Keratinocyte (primary cell): ENCODE measurements around the gene PRR36. TPM values are rescaled to one million over a fixed set of nuclear protein-coding genes. Genes with fewer than 3 reads are reported as not detected.
"Not testable (repeated sequence)": the region's sequence is repeated elsewhere in the genome, so short reads cannot be mapped to it uniquely, and the experiment has no call there.

Experiments
- DNase-seq: peaks from one replicate; pipeline ENCODE4 v3.0.0-alpha.2; 2011; ENCODE audit warnings: low read depth, missing footprints, low spot score
- FAIRE-seq: peaks from 2 replicates; lab custom pipeline; 2011; peaks lifted over from hg19 to GRCh38; lab: Jason Lieb, UNC
- H2AFZ ChIP-seq: 2 replicates; pipeline ENCODE4 v1.6.0; 2012; ENCODE audit warnings: low read length, control low read depth, inconsistent platforms; ENCODE audit not compliant: control insufficient read depth
- H3K27ac ChIP-seq: 2 replicates; pipeline ENCODE4 v1.5.1; 2011; ENCODE audit warnings: low read length; ENCODE audit not compliant: control insufficient read depth, insufficient read depth
- H3K27me3 ChIP-seq: 3 replicates; pipeline ENCODE4 v1.6.0; 2011; ENCODE audit warnings: low read length; ENCODE audit not compliant: control insufficient read depth, insufficient read depth; ENCODE audit errors: extremely low read depth
- H3K36me3 ChIP-seq, 2 experiments: 2 replicates in 1 of 2; 3 replicates in 1 of 2; pipeline ENCODE4 v1.5.1; 2011; ENCODE audit warnings: low read length in 2 of 2, mild to moderate bottlenecking in 1 of 2; ENCODE audit not compliant: control insufficient read depth in 2 of 2, insufficient read depth in 2 of 2; ENCODE audit errors: extremely low read depth in 1 of 2
- H3K4me1 ChIP-seq: 3 replicates; pipeline ENCODE4 v1.5.1; 2011; ENCODE audit warnings: low read length; ENCODE audit not compliant: control insufficient read depth, insufficient read depth; ENCODE audit errors: extremely low read depth
- H3K4me2 ChIP-seq: 3 replicates; pipeline ENCODE4 v1.6.0; 2011; ENCODE audit warnings: low read depth, low read length; ENCODE audit not compliant: control insufficient read depth, insufficient read depth; ENCODE audit errors: extremely low read depth
- H3K4me3 ChIP-seq, 3 experiments: fragments of 200-600 bp in 1 of 3; sonication (generic) in 1 of 3; 2 replicates in 2 of 3; 3 replicates in 1 of 3; pipeline ENCODE4 v1.5.1; 2011 to 2016; ENCODE audit warnings: low read length in 3 of 3, mild to moderate bottlenecking in 3 of 3, control low read depth in 2 of 3, inconsistent platforms in 1 of 3, low read depth in 1 of 3, mixed read lengths in 1 of 3, mixed run types in 1 of 3, moderate library complexity in 1 of 3; ENCODE audit not compliant: control insufficient read depth in 2 of 3, insufficient read depth in 2 of 3; ENCODE audit errors: extremely low read depth in 1 of 3
- H3K79me2 ChIP-seq: 2 replicates; pipeline ENCODE4 v1.6.0; 2012; ENCODE audit warnings: low read length; ENCODE audit not compliant: control insufficient read depth, insufficient read depth
- H3K9ac ChIP-seq: 3 replicates; pipeline ENCODE4 v1.6.0; 2011; ENCODE audit warnings: low read length; ENCODE audit not compliant: control insufficient read depth, insufficient read depth; ENCODE audit errors: extremely low read depth
- H3K9me1 ChIP-seq: 3 replicates; pipeline ENCODE4 v1.6.0; 2011; ENCODE audit warnings: low read length; ENCODE audit not compliant: control insufficient read depth, insufficient read depth; ENCODE audit errors: extremely low read depth
- H3K9me3 ChIP-seq: 2 replicates; pipeline ENCODE4 v1.5.1; 2012; ENCODE audit warnings: low read depth, low read length; ENCODE audit not compliant: control insufficient read depth
- H4K20me1 ChIP-seq: 3 replicates; pipeline ENCODE4 v1.6.0; 2011; ENCODE audit warnings: low read length; ENCODE audit not compliant: control insufficient read depth, insufficient read depth; ENCODE audit errors: extremely low read depth
- EZH2 ChIP-seq: IDR thresholded peaks from one replicate; pipeline ENCODE4 v1.6.1; 2012; ENCODE audit warnings: inconsistent platforms, mild to moderate bottlenecking, low read length, moderate library complexity
- dilution Hi-C: fragments of 300-500 bp; cut with MboI; formaldehyde crosslinking; loops from one replicate; pipeline ENCODE4 v1.7.0; 2020; ENCODE audit warnings: low sequenced_read_pairs; ENCODE audit not compliant: extremely low pct_ligation_motif_present
- polyA plus RNA-seq, 5 experiments: library from polyadenylated mRNA; depleted of rRNA in 3 of 5; stranded (reverse) in 3 of 5; stranded (forward) in 1 of 5; unstranded in 1 of 5; fragments of >200 nt; gene quantifications; 1 replicate in 1 of 5; 2 replicates in 3 of 5; 3 replicates in 1 of 5; pipeline versions ENCODE4 v1.2.1 to v1.2.3, GENCODE V29; 2011 to 2012; ENCODE audit warnings: missing spikeins in 2 of 5, low read depth in 1 of 5, low replicate concordance in 1 of 5
- TF ChIP-seq, protein P1 (sequence below), 3 experiments: IDR thresholded peaks in 1 of 3; conservative IDR thresholded peaks in 1 of 3; optimal IDR thresholded peaks in 1 of 3; 2 replicates in 2 of 3; 3 replicates in 1 of 3; pipeline versions ENCODE3 to v1.5.1; 2011; ENCODE audit warnings: low read length in 3 of 3, mild to moderate bottlenecking in 3 of 3, moderate library complexity in 2 of 3, control low read depth in 1 of 3, inconsistent platforms in 1 of 3; ENCODE audit not compliant: insufficient read depth in 2 of 3; ENCODE audit errors: extremely low read depth in 1 of 3

PRR36 gene
- polyA plus RNA-seq, 1 donor (not counting 4 experiments of a cell fraction or from before 2014, with no cell fraction given): not detected

DNA sequence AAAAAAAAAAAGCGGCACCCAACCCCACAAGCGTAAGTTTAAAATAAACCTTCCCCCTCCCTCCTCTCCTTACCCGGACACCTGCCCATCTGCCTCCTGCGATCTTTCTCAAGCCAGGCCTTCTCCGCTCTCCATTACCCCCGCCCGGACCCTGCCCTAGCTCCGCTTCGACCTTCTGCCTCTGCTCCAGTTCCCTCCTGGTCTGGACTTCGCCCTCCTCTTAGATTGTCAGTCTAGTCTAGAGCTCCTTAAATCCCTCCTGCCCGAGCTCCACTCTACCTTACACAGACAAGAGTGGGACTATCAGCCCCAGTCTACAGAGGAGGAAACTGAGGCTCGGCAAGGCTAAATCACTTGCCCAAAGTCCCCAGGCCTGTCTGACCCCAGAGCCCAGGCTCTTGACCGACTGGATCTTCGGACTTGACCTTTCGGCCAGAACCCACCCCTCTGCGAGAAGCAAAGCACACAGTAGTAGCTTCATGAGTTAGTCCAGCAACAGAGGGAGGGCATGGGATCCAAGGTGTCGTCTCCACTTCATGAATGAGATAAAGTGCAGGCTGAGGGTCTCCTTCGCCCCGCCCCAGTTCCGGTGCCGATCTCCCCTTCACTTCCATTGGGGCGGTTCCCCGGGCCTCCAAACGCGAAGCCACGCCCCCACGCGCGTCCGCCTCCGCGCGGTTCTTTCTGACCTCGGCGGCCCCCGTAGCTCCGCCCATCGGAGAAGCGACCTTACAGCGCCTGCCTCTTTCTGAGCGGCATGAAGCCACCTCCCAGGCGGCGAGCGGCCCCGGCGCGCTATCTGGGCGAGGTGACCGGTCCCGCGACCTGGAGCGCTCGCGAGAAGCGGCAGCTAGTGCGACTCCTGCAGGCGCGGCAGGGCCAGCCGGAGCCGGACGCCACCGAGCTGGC is 45.7 kb upstream of the PRR36 start, which contains the start of gene SNAPC2:
TSS of gene SNAPC2 (plus strand) at position 729 of the 909 bp plus-strand sequence. CDS start at position 758, 29 bp downstream.
- peaks cover 24% of the 10 kb centered on the region for H3K27me3 ChIP-seq
- H2AFZ ChIP-seq: peak within 1 kb of the TSS; percentile 91
- H3K9ac ChIP-seq: peak within 1 kb of the TSS; percentile 75
- TF ChIP-seq, protein P1, sequence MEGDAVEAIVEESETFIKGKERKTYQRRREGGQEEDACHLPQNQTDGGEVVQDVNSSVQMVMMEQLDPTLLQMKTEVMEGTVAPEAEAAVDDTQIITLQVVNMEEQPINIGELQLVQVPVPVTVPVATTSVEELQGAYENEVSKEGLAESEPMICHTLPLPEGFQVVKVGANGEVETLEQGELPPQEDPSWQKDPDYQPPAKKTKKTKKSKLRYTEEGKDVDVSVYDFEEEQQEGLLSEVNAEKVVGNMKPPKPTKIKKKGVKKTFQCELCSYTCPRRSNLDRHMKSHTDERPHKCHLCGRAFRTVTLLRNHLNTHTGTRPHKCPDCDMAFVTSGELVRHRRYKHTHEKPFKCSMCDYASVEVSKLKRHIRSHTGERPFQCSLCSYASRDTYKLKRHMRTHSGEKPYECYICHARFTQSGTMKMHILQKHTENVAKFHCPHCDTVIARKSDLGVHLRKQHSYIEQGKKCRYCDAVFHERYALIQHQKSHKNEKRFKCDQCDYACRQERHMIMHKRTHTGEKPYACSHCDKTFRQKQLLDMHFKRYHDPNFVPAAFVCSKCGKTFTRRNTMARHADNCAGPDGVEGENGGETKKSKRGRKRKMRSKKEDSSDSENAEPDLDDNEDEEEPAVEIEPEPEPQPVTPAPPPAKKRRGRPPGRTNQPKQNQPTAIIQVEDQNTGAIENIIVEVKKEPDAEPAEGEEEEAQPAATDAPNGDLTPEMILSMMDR (optimal IDR thresholded peaks at IDR 0.05 in 1 of 3, IDR thresholded peaks at IDR 0.05 in 1 of 3, conservative IDR thresholded peaks at IDR 0.05 in 1 of 3; ENCODE audit: extremely low read depth in 1 of 3, insufficient read depth in 2 of 3, low read length in 3 of 3): no peak
- no peak for TF ChIP-seq EZH2
- H3K36me3 ChIP-seq: peaks cover 4 to 5% of the 10 kb centered on the region in 2 experiments
- H3K9me3 ChIP-seq: no peaks in the 10 kb centered on the region
- FAIRE-seq: peak; percentile 74
- no peaks in the 10 kb centered on the region for H3K9me1 ChIP-seq
- H3K4me2 ChIP-seq: peak within 1 kb of the TSS; percentile 99
- H3K79me2 ChIP-seq: no peaks in the 10 kb centered on the region
- DNase-seq: no peak
- dilution Hi-C loops: no loop called here
- H3K4me1 ChIP-seq: peaks cover 18% of the 10 kb centered on the region
- no peaks in the 10 kb centered on the region for H4K20me1 ChIP-seq
- peak within 1 kb of the TSS; percentile 76 for H3K27ac ChIP-seq
- H3K4me3 ChIP-seq: peak within 1 kb of the TSS; percentile 71 to 90 (median 90)

DNA sequence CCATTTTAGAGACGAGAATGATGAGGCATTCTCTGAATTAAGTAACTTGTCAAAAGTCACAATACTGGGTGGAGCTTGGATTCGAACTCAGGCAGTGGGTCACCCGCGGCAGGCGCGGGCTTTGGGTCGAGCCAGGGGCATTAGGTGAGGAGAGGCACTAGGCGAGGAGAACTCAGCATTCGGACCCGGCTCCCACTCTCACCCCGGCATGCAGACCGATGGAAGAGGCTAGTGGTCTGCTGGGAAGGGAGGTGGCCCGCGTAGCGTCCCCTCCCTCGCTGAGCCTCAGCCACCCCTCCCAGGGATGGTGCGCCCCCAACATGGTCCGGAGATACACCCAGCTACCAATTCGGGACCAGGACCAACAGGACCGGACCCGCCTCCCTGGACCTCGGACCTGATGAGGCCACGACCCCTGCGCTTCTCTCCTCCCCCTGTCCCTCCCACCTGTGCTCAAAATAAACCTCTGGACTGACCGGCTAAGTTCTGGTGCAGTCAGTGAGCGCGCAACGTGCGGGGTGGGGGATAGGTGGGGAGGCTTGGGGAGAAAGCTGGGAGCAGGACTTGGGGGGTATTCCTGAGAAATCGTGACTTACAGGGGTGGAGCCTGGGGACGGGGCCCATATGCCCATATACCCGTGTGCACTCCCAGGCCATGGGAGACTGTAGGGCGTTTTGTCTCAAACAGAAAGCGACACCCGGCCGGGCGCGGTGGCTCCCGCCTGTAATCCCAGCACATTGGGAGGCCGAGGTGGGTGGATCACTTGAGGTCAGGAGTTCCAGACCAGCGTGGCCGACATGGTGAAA is 44.6 kb upstream of the PRR36 start:
- Histone ChIP-seq H4K20me1 (no peaks in the 10 kb centered on the region), H3K79me2 (no peaks in the 10 kb centered on the region), H3K27ac (no peak overlapping the region), H3K4me2 (no peak overlapping the region), H3K4me3 (no peak overlapping the region), H3K4me1 (peaks cover 18% of the 10 kb centered on the region), H3K9me1 (no peaks in the 10 kb centered on the region), H3K36me3 (peaks cover 4 to 5% of the 10 kb centered on the region in 2 experiments), H3K9ac (no peak overlapping the region), H3K27me3 (peaks cover 24% of the 10 kb centered on the region), H2AFZ (no peak overlapping the region), H3K9me3 (no peaks in the 10 kb centered on the region)
- TF ChIP-seq, protein P1 (optimal IDR thresholded peaks at IDR 0.05 in 1 of 3, IDR thresholded peaks at IDR 0.05 in 1 of 3, conservative IDR thresholded peaks at IDR 0.05 in 1 of 3; ENCODE audit: extremely low read depth in 1 of 3, insufficient read depth in 2 of 3, low read length in 3 of 3): no peak
- TF ChIP-seq EZH2: no peak
- dilution Hi-C loops: no loop called here
- DNase-seq (no peak), FAIRE-seq (no peak)

DNA sequence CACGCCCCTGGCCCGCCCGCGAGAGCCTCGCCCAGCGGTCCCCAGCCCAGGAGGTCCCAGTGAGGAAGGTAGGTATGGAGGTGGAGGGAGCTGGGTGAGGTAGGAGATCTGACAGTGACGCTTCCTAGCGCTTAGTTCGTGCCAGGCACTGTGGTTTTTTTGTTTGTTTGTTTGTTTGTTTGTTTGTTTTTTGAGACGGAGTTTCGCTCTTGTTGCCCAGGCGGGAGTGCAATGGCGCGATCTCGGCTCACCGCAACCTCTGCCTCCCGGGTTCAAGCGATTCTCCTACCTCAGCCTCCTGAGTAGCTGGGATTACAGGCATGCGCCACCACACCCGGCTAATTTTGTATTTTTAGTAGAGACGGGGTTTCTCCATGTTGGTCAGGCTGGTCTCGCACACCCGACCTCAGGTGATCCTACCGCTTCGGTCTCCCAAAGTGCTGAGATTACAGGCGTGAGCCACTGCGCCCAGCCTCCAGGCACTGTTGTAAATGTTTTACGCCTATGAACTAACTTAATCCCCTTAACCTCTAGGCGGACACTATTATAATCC is 43.9 kb upstream of the PRR36 start:
- peaks cover 18% of the 10 kb centered on the region for H3K4me1 ChIP-seq
- not testable (repeated sequence) for H3K9ac ChIP-seq

More for the DNA sequence above, 43.9 kb upstream of the PRR36 start:
- H3K4me3 ChIP-seq: peak overlapping the region in 1 of 3 experiments; percentile 20
- DNase-seq, H2AFZ ChIP-seq, H3K9me1 ChIP-seq, H3K27ac ChIP-seq, FAIRE-seq, dilution Hi-C loops, H3K9me3 ChIP-seq, H4K20me1 ChIP-seq, H3K79me2 ChIP-seq, H3K36me3 ChIP-seq: not testable (repeated sequence)
- H3K27me3 ChIP-seq: peaks cover 24% of the 10 kb centered on the region
- peak overlapping the region; percentile 81 for H3K4me2 ChIP-seq
